Testis (tissue), 3 donors: ENCODE measurements around the gene PTPRT. TPM values are rescaled to one million over a fixed set of nuclear protein-coding genes. Genes with fewer than 3 reads are reported as not detected.
A peak's percentile ranks its signal among the peaks of the same experiment; 100 is the strongest.

ENCODE experiments used
- DNase-seq: peaks from one replicate; pipeline ENCODE4 v3.0.0-alpha.2; 2019
- H3K27ac ChIP-seq, 2 donors: fragments of 200-600 bp; sonication (generic); one replicate each; pipeline ENCODE4 v1.5.1; 2019
- H3K27me3 ChIP-seq: fragments of 200-600 bp; sonication (generic); one replicate; pipeline ENCODE4 v1.5.1; 2019
- H3K36me3 ChIP-seq: fragments of 200-600 bp; sonication (generic); one replicate; pipeline ENCODE4 v1.5.1; 2017; ENCODE audit warnings: low read depth; ENCODE audit errors: missing control alignments
- H3K4me1 ChIP-seq: fragments of 200-600 bp; sonication (generic); one replicate; pipeline ENCODE4 v1.5.1; 2019
- H3K4me3 ChIP-seq, 2 donors: fragments of 200-600 bp; sonication (generic); one replicate each; pipeline ENCODE4 v1.5.1; 2017 to 2019
- H3K9me3 ChIP-seq: fragments of 200-600 bp; sonication (generic); one replicate; pipeline ENCODE4 v1.5.1; 2017
- CTCF ChIP-seq, 3 experiments: fragments of 450-650 bp in 2 of 3; fragments of 200-600 bp in 1 of 3; sonication (generic) in 1 of 3; IDR thresholded peaks; one replicate each; pipeline ENCODE4 v1.5.1; 2016 to 2019; ENCODE audit warnings: antibody characterized with exemption in 3 of 3, mild to moderate bottlenecking in 2 of 3, moderate library complexity in 1 of 3
- POLR2A ChIP-seq: fragments of 450-650 bp; IDR thresholded peaks from one replicate; pipeline ENCODE4 v1.6.1; 2017; ENCODE audit warnings: antibody characterized with exemption, mild to moderate bottlenecking, moderate library complexity
- WGBS, 2 donors: methylation state at CpG; one replicate each; pipeline ENCODE4 v1.1.5; 2018; 5-methylcytosine and 5-hydroxymethylcytosine counted together
- intact Hi-C: fragments of 100-400 bp; cut with DNase I; formaldehyde crosslinking; loops from one replicate; pipeline ENCODE4 v1.15.1; 2023; ENCODE audit warnings: low total_unique reads
- polyA plus RNA-seq: library from polyadenylated mRNA; stranded (reverse); fragments of 350-450 nt; fragmentation: Illumina TruSeq; extraction: RNeasy Lipid Tissue Mini Kit (QIAGEN cat#74804); gene quantifications from one replicate; pipeline ENCODE4 v1.2.3, GENCODE V29; 2014; ENCODE audit warnings: low read depth, low replicate concordance; ENCODE audit not compliant: insufficient read depth
- total RNA-seq, 2 donors: library from RNA; depleted of rRNA; stranded (reverse); fragments of >200 nt; gene quantifications; one replicate each; pipeline ENCODE4 v1.2.3, GENCODE V29; 2016

The PTPRT gene
- total and polyA plus RNA-seq, 3 donors from 2014 or later, result 2.3 to 2.5 (median 2.3) TPM

- Histone ChIP-seq H3K27me3 (no peaks in the 10 kb centered on the region), H3K27ac (no peak overlapping the region), H3K9me3 (no peaks in the 10 kb centered on the region), H3K4me3 (no peak overlapping the region), H3K4me1 (no peaks in the 10 kb centered on the region), H3K36me3 (no peaks in the 10 kb centered on the region)
- WGBS, 2 donors, result 82 to 92% methylated on average over 14 of the region's 14 CpGs
- no peak for DNase-seq
- intact Hi-C loops, result no loop called here
- TF ChIP-seq CTCF (IDR thresholded peaks at IDR 0.05) (no peak), POLR2A (no peak)
Observed at GRCh38 chr20:42161228-42161829, 1028.4 kb downstream of the PTPRT start.

- Histone ChIP-seq H3K4me3 (no peak overlapping the region), H3K27me3 (no peaks in the 10 kb centered on the region), H3K27ac (no peak overlapping the region), H3K4me1 (no peaks in the 10 kb centered on the region), H3K36me3 (no peaks in the 10 kb centered on the region), H3K9me3 (no peaks in the 10 kb centered on the region)
- TF ChIP-seq CTCF (IDR thresholded peaks at IDR 0.05) (no peak), POLR2A (no peak)
- no peak for DNase-seq
- WGBS, 2 donors, result 54% methylated on average over 3 of the region's 3 CpGs
- intact Hi-C loops, result no loop called here
Observed at GRCh38 chr20:42159808-42160207, 1029.9 kb downstream of the PTPRT start.

- Histone ChIP-seq H3K27ac (no peak overlapping the region), H3K4me1 (no peaks in the 10 kb centered on the region), H3K9me3 (no peaks in the 10 kb centered on the region), H3K36me3 (no peaks in the 10 kb centered on the region), H3K27me3 (no peaks in the 10 kb centered on the region), H3K4me3 (no peak overlapping the region)
- intact Hi-C loops, result no loop called here
- no peak for DNase-seq
- TF ChIP-seq CTCF (IDR thresholded peaks at IDR 0.05) (no peak), POLR2A (no peak)
- WGBS, 2 donors, result 57 to 67% methylated on average over 1 of the region's 1 CpG
Observed at GRCh38 chr20:42158272-42158671, 1031.4 kb downstream of the PTPRT start.

- H3K4me3 ChIP-seq, result no peak overlapping the region
- H3K27me3 ChIP-seq, result no peaks in the 10 kb centered on the region
- intact Hi-C loops, result no loop called here
- H3K4me1 ChIP-seq, result peaks cover 4% of the 10 kb centered on the region
- no peaks in the 10 kb centered on the region for H3K9me3 ChIP-seq
- no peak for DNase-seq
- no peak overlapping the region for H3K27ac ChIP-seq
- 82 to 86% methylated on average over 4 of the region's 4 CpGs for WGBS, 2 donors
- H3K36me3 ChIP-seq, result no peaks in the 10 kb centered on the region
- TF ChIP-seq POLR2A, result no peak
- TF ChIP-seq CTCF (IDR thresholded peaks at IDR 0.05), result no peak
Observed at GRCh38 chr20:42155586-42155985, 1034.1 kb downstream of the PTPRT start.

GRCh38 chr20:42152575-42152974, 1037.1 kb downstream of the PTPRT start:
- no peak overlapping the region for H3K4me3 ChIP-seq
- H3K9me3 ChIP-seq, result no peaks in the 10 kb centered on the region
- no peaks in the 10 kb centered on the region for H3K36me3 ChIP-seq
- TF ChIP-seq CTCF (IDR thresholded peaks at IDR 0.05) (no peak), POLR2A (no peak)
- H3K27ac ChIP-seq, result no peak overlapping the region
- intact Hi-C loops, result no loop called here
- WGBS, 2 donors, result 52 to 61% methylated on average over 6 of the region's 6 CpGs
- H3K4me1 ChIP-seq, result peaks cover 4% of the 10 kb centered on the region
- no peaks in the 10 kb centered on the region for H3K27me3 ChIP-seq
- DNase-seq, result peak; percentile 15
